H1 (cell line): ENCODE results near the gene GMCL2. TPM values are rescaled to one million over a fixed set of nuclear protein-coding genes. Genes with fewer than 3 reads are reported as not detected.

Source experiments
- CTCF ChIA-PET: fragments of 300-600 bp; sonication (Branson Sonifier 250); formaldehyde crosslinking; loops from one replicate; lab custom pipeline; 2021; ENCODE audit not compliant: partially characterized antibody; lab: Charles Lee
- POLR2A ChIA-PET: fragments of 300-600 bp; sonication (Branson Sonifier 250); formaldehyde crosslinking; loops from one replicate; lab custom pipeline; 2021; ENCODE audit warnings: inconsistent platforms; ENCODE audit not compliant: partially characterized antibody; lab: Charles Lee
- DNase-seq, 2 experiments: peaks; one replicate each; pipeline versions ENCODE4 v3.0.0 to v3.0.0-alpha.2; 2010 to 2022; ENCODE audit warnings: low spot score in 2 of 2, low read depth in 1 of 2, mixed read lengths in 1 of 2
- FAIRE-seq: peaks from 2 replicates; lab custom pipeline; 2011; peaks lifted over from hg19 to GRCh38; lab: Jason Lieb, UNC
- H2AFZ ChIP-seq: 2 replicates; pipeline ENCODE4 v1.8.1; 2012; ENCODE audit warnings: low read length, inconsistent platforms
- H2AK5ac ChIP-seq: 2 replicates; pipeline ENCODE4 v1.6.1; 2013; ENCODE audit warnings: low read depth, low read length
- H2BK120ac ChIP-seq: replicated peaks from 2 replicates; pipeline ENCODE3; 2013; ENCODE audit warnings: low read depth, low read length, inconsistent platforms
- H2BK12ac ChIP-seq: 2 replicates; pipeline ENCODE4 v1.6.1; 2013; ENCODE audit warnings: low read depth, low read length
- H2BK15ac ChIP-seq: 2 replicates; pipeline ENCODE4 v1.6.1; 2013; ENCODE audit warnings: low read length
- H2BK20ac ChIP-seq: 2 replicates; pipeline ENCODE4 v1.6.1; 2013; ENCODE audit warnings: low read length
- H2BK5ac ChIP-seq: 2 replicates; pipeline ENCODE4 v1.6.1; 2013; ENCODE audit warnings: low read depth, low read length
- H3K14ac ChIP-seq: 2 replicates; pipeline ENCODE4 v1.6.1; 2013; ENCODE audit warnings: inconsistent platforms; ENCODE audit not compliant: insufficient read length
- H3K18ac ChIP-seq: 2 replicates; pipeline ENCODE4 v1.6.1; 2013; ENCODE audit warnings: low read length; ENCODE audit errors: extremely low read depth
- H3K23ac ChIP-seq: 2 replicates; pipeline ENCODE4 v1.6.1; 2013; ENCODE audit warnings: inconsistent platforms; ENCODE audit not compliant: insufficient read length
- H3K23me2 ChIP-seq: 2 replicates; pipeline ENCODE4 v1.6.1; 2013; ENCODE audit warnings: low read depth, low read length
- H3K27ac ChIP-seq: 2 replicates; pipeline ENCODE4 v1.6.1; 2011; ENCODE audit warnings: low read depth, low read length, inconsistent platforms
- H3K27me3 ChIP-seq, 4 experiments: replicated peaks in 1 of 4; 1 replicate in 1 of 4; 2 replicates in 3 of 4; pipeline versions ENCODE4 v1.6.1 to v1.8.1; 2011 to 2013; ENCODE audit warnings: low read length in 3 of 4, mild to moderate bottlenecking in 3 of 4, inconsistent platforms in 2 of 4, mixed read lengths in 2 of 4, moderate library complexity in 1 of 4; ENCODE audit not compliant: control insufficient read depth in 3 of 4, insufficient read depth in 3 of 4; ENCODE audit errors: extremely low read depth in 1 of 4
- H3K36me3 ChIP-seq, 4 experiments: 2 replicates each; pipeline versions ENCODE4 v1.6.1 to v1.8.1; 2011 to 2013; ENCODE audit warnings: mild to moderate bottlenecking in 4 of 4, low read length in 3 of 4, moderate library complexity in 2 of 4, control low read depth in 1 of 4, inconsistent platforms in 1 of 4; ENCODE audit not compliant: insufficient read depth in 4 of 4, control insufficient read depth in 2 of 4
- H3K4ac ChIP-seq: replicated peaks from 2 replicates; pipeline ENCODE3; 2013; ENCODE audit warnings: low read length, low read depth, mixed read lengths, inconsistent platforms; ENCODE audit not compliant: insufficient read length
- H3K4me1 ChIP-seq, 4 experiments: replicated peaks in 1 of 4; 1 replicate in 1 of 4; 2 replicates in 3 of 4; pipeline versions ENCODE4 v1.6.1 to v1.8.1; 2011 to 2013; ENCODE audit warnings: low read length in 3 of 4, inconsistent platforms in 2 of 4, mixed read lengths in 1 of 4; ENCODE audit not compliant: insufficient read depth in 4 of 4, control insufficient read depth in 3 of 4
- H3K4me2 ChIP-seq, 2 experiments: 2 replicates each; pipeline versions ENCODE4 v1.6.1 to v1.8.1; 2011 to 2013; ENCODE audit warnings: low read depth in 2 of 2, low read length in 2 of 2, control low read depth in 1 of 2, inconsistent platforms in 1 of 2, mild to moderate bottlenecking in 1 of 2; ENCODE audit not compliant: insufficient read depth in 1 of 2
- H3K4me3 ChIP-seq, 4 experiments: fragments of 200-600, 300-600 bp in 1 of 4; sonication (generic), shearing (Covaris generic), sonication (Bioruptor Twin) in 1 of 4; 2 replicates each; pipeline versions ENCODE4 v1.5.1 to v1.8.1; 2011 to 2016; ENCODE audit warnings: low read length in 4 of 4, low read depth in 3 of 4, control low read depth in 2 of 4, inconsistent platforms in 2 of 4, mild to moderate bottlenecking in 2 of 4, mixed read lengths in 1 of 4, moderate library complexity in 1 of 4; ENCODE audit not compliant: insufficient read depth in 2 of 4; ENCODE audit errors: extremely low read depth in 1 of 4
- H3K56ac ChIP-seq: replicated peaks from 2 replicates; pipeline ENCODE3; 2013; ENCODE audit warnings: low read depth, mild to moderate bottlenecking, mixed read lengths, low read length, inconsistent platforms; ENCODE audit not compliant: insufficient read length
- H3K79me1 ChIP-seq: 2 replicates; pipeline ENCODE4 v1.6.1; 2013; ENCODE audit warnings: low read depth, low read length, control low read depth
- H3K79me2 ChIP-seq, 2 experiments: 2 replicates each; pipeline versions ENCODE4 v1.6.1 to v1.8.1; 2012 to 2013; ENCODE audit warnings: low read length in 2 of 2, mild to moderate bottlenecking in 2 of 2, inconsistent platforms in 1 of 2; ENCODE audit not compliant: insufficient read depth in 2 of 2, control insufficient read depth in 1 of 2
- H3K9ac ChIP-seq, 4 experiments: replicated peaks in 1 of 4; 1 replicate in 1 of 4; 2 replicates in 3 of 4; pipeline versions ENCODE4 v1.6.1 to v1.8.1; 2011 to 2013; ENCODE audit warnings: low read depth in 3 of 4, low read length in 3 of 4, control low read depth in 2 of 4, mild to moderate bottlenecking in 2 of 4, moderate library complexity in 2 of 4, inconsistent platforms in 1 of 4; ENCODE audit errors: extremely low read depth in 1 of 4
- H3K9me3 ChIP-seq, 2 experiments: 2 replicates each; pipeline versions ENCODE4 v1.6.1 to v1.8.1; 2012 to 2013; ENCODE audit warnings: mild to moderate bottlenecking in 2 of 2, moderate library complexity in 2 of 2, control low read depth in 1 of 2, inconsistent platforms in 1 of 2, low read depth in 1 of 2, low read length in 1 of 2, mixed read lengths in 1 of 2; ENCODE audit not compliant: insufficient read depth in 2 of 2
- H4K20me1 ChIP-seq, 2 experiments: replicated peaks in 1 of 2; 2 replicates each; pipeline versions ENCODE3 to v1.8.1; 2011 to 2013; ENCODE audit warnings: inconsistent platforms in 2 of 2, low read length in 2 of 2, mild to moderate bottlenecking in 1 of 2; ENCODE audit not compliant: insufficient read depth in 2 of 2, control insufficient read depth in 1 of 2
- H4K5ac ChIP-seq: 2 replicates; pipeline ENCODE4 v1.6.1; 2013; ENCODE audit warnings: low read length, low read depth, mixed read lengths, inconsistent platforms; ENCODE audit not compliant: insufficient read length
- H4K8ac ChIP-seq: 2 replicates; pipeline ENCODE4 v1.8.0; 2013; ENCODE audit warnings: mild to moderate bottlenecking, moderate library complexity, low read length, inconsistent platforms; ENCODE audit not compliant: insufficient read depth; ENCODE audit errors: extremely low read depth
- H4K91ac ChIP-seq: replicated peaks from 2 replicates; pipeline ENCODE3; 2013; ENCODE audit warnings: low read length, mixed read lengths, inconsistent platforms; ENCODE audit not compliant: insufficient read length
- ATF2 ChIP-seq: IDR thresholded peaks from 2 replicates; pipeline ENCODE4 v1.6.1; 2012; ENCODE audit warnings: low read length, inconsistent platforms
- BCL11A ChIP-seq, 2 experiments: IDR thresholded peaks; one replicate each; pipeline ENCODE4 v1.6.1; 2011; ENCODE audit warnings: low read depth in 2 of 2, low read length in 2 of 2, mild to moderate bottlenecking in 2 of 2
- CBX8 ChIP-seq: fragments of 300-800, 300-1000 bp; sonication (generic); IDR thresholded peaks from 2 replicates; pipeline ENCODE4 v1.7.1; 2016; ENCODE audit warnings: low read depth, low read length, borderline replicate concordance
- CTBP2 ChIP-seq: IDR thresholded peaks from 2 replicates; pipeline ENCODE4 v1.7.0; 2011; ENCODE audit warnings: borderline replicate concordance, mild to moderate bottlenecking, moderate library complexity, mixed read lengths, low read length; ENCODE audit not compliant: insufficient read depth, insufficient read length
- EGR1 ChIP-seq: IDR thresholded peaks from 2 replicates; pipeline ENCODE4 v1.6.1; 2011; ENCODE audit warnings: low read depth, low read length, borderline replicate concordance
- GABPA ChIP-seq: IDR thresholded peaks from 2 replicates; pipeline ENCODE4 v1.6.1; 2011; ENCODE audit warnings: mild to moderate bottlenecking, low read length, moderate library complexity, borderline replicate concordance; ENCODE audit not compliant: insufficient read depth
- HDAC2 ChIP-seq, 2 experiments: fragments of 300-600 bp in 1 of 2; sonication (generic) in 1 of 2; IDR thresholded peaks; 2 replicates each; pipeline ENCODE4 v1.6.1; 2011 to 2012; ENCODE audit warnings: low read depth in 2 of 2, low read length in 2 of 2, mild to moderate bottlenecking in 2 of 2, moderate library complexity in 2 of 2, borderline replicate concordance in 1 of 2, inconsistent platforms in 1 of 2
- RAD21 ChIP-seq, 2 experiments: IDR thresholded peaks in 1 of 2; conservative IDR thresholded peaks in 1 of 2; 2 replicates each; pipeline ENCODE4 v1.6.1; 2011; ENCODE audit warnings: low read depth in 2 of 2, low read length in 2 of 2, improper control_type of control experiment in 1 of 2, inconsistent platforms in 1 of 2, mild to moderate bottlenecking in 1 of 2, moderate library complexity in 1 of 2
- TAF1 ChIP-seq: IDR thresholded peaks from 2 replicates; pipeline ENCODE4 v1.6.1; 2011; ENCODE audit warnings: mild to moderate bottlenecking, low read depth, low read length
- TAF7 ChIP-seq: optimal IDR thresholded peaks from 2 replicates; pipeline ENCODE3; 2011; ENCODE audit warnings: low read depth, mild to moderate bottlenecking, inconsistent platforms, low read length, moderate library complexity, borderline replicate concordance
- ZNF274 ChIP-seq: IDR thresholded peaks from 2 replicates; pipeline ENCODE4 v1.7.0; 2012; ENCODE audit warnings: low read length, borderline replicate concordance; ENCODE audit errors: extremely low read depth
- WGBS, 2 experiments: shearing (Covaris generic) in 1 of 2; methylation state at CpG; one replicate each; pipeline versions ENCODE4 v1.1.6 to v1.1.7; 2013 to 2015; ENCODE audit warnings: low lambda C conversion rate in 2 of 2, mixed read lengths in 2 of 2, inconsistent platforms in 1 of 2, low coverage in 1 of 2, missing lambda C conversion rate in 1 of 2; ENCODE audit not compliant: insufficient replicate concordance in 2 of 2, insufficient coverage in 1 of 2, insufficient read length in 1 of 2; ENCODE audit errors: extremely low coverage in 1 of 2, missing lambda C conversion rate in 1 of 2; 5-methylcytosine and 5-hydroxymethylcytosine counted together
- polyA plus RNA-seq, 7 experiments: library from polyadenylated mRNA; depleted of rRNA in 3 of 7; stranded (reverse) in 5 of 7; unstranded in 2 of 7; fragments of >200 nt in 5 of 7; fragments of 200-250 nt in 2 of 7; gene quantifications; 1 replicate in 5 of 7; 2 replicates in 1 of 7; 4 replicates in 1 of 7; pipeline versions ENCODE4 v1.2.1 to v1.2.3, GENCODE V29; 2011 to 2013; ENCODE audit warnings: missing spikeins in 2 of 7, mixed read lengths in 2 of 7
- total RNA-seq: library from RNA; stranded (reverse); fragmentation: NEBNext Ultra II Directional; extraction: Animal tissue kit (Norgen Biotek cat#: 25700); gene quantifications from 2 replicates; pipeline ENCODE4 v1.2.1, GENCODE V29; 2021

GMCL2 gene
- total and polyA plus RNA-seq, 2 of the 8 experiments (the other 6 are each of a cell fraction or from before 2014, with no cell fraction given) = 0.13 TPM; not detected in 1

- Histone ChIP-seq H3K14ac (no peak overlapping the region), H3K79me1 (no peaks in the 10 kb centered on the region), H2BK120ac (no peak overlapping the region), H3K36me3 (no peaks in the 10 kb centered on the region), H4K8ac (no peak overlapping the region), H3K4me1 (peaks cover 0 to 12% (median 1%) of the 10 kb centered on the region in 4 experiments; a peak in 1 of 7 replicates), H2BK20ac (no peak overlapping the region), H4K5ac (no peak overlapping the region), H3K23me2 (no peaks in the 10 kb centered on the region), H4K91ac (no peak overlapping the region), H2AK5ac (no peak overlapping the region), H3K4me3 (no peak overlapping the region), H2AFZ (no peak overlapping the region), H3K27ac (no peak overlapping the region), H3K79me2 (no peaks in the 10 kb centered on the region), H2BK12ac (0 out of 2 replicates have a peak overlapping the region, but pooled peaks have one; percentile 39), H3K4ac (no peak overlapping the region), H3K9me3 (no peaks in the 10 kb centered on the region), H3K18ac (no peak overlapping the region), H2BK5ac (0 out of 2 replicates have a peak overlapping the region, but pooled peaks have one; percentile 35), H3K4me2 (no peak overlapping the region), H3K9ac (no peak overlapping the region), H2BK15ac (no peak overlapping the region), H3K56ac (no peak overlapping the region), H3K27me3 (no peaks in the 10 kb centered on the region), H3K23ac (no peak overlapping the region), H4K20me1 (no peaks in the 10 kb centered on the region)
- FAIRE-seq (no peak), DNase-seq (no peak)
- 88% methylated on average over 2 of the region's 2 CpGs; no CpG with 5 or more reads in 1 of the 2 experiments for WGBS, 2 experiments
- ChIA-PET POLR2A (interaction anchor here (1.3 to 38.5 kb wide), 4 partner anchors 10 to 60 kb away, joined by 4 to 985 read pairs (median 14); partner anchors contain the start of genes HNRNPAB and NHP2), CTCF (interaction anchor here (1.6 to 1.7 kb wide), 2 partner anchors 86 to 95 kb away, joined by 3 to 8 read pairs; no protein-coding TSS in a partner anchor)
- TF ChIP-seq CBX8 = no peak
- TF ChIP-seq BCL11A (IDR thresholded peaks at IDR 0.05; ENCODE audit: low read depth in 2 of 2, low read length in 2 of 2) = no peak
- no peak for TF ChIP-seq EGR1
- TF ChIP-seq RAD21 (IDR thresholded peaks at IDR 0.05 in 1 of 2, conservative IDR thresholded peaks at IDR 0.05 in 1 of 2; ENCODE audit: low read depth in 2 of 2, low read length in 2 of 2) = no peak
- no peak for TF ChIP-seq HDAC2 (IDR thresholded peaks at IDR 0.05; ENCODE audit: borderline replicate concordance in 1 of 2, low read depth in 2 of 2, low read length in 2 of 2)
- no peak for TF ChIP-seq TAF1
- TF ChIP-seq ZNF274 = no peak
- no peak for TF ChIP-seq GABPA
- no peak for TF ChIP-seq TAF7
- no peak for TF ChIP-seq CTBP2
- no peak for TF ChIP-seq ATF2
Observed at GRCh38 chr5:178170455-178170854, 16.7 kb downstream of the GMCL2 start.
